ENCODE measurements around the gene LMAN1L. TPM values are rescaled to one million over a fixed set of nuclear protein-coding genes. Genes with fewer than 3 reads are reported as not detected.

The LMAN1L gene
- total and polyA plus RNA-seq, 4 experiments from 2014 or later = 0.23 to 0.39 TPM; not detected in 2

DNA sequence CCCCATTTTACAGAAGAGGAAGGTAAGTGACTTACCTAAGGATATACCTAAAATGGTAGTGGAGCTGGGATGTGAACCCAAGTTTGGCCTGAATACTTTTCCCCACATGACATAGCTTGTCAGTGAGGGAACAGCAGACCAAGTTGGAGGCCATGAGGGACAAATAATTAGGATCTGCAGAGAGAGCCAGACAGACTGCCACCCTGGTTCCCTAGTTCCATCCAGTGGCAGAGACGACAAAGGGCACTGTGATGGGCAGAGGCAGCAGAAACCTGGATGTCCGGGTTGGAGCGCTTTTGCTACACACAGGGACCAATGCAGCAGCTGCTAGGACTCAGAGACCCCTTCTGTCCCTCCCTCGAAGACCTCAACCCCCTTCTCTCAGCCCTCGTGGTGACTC is 15.0 kb downstream of the LMAN1L start:
- intact Hi-C loops (cut with micrococcal nuclease) = loop anchor here (1.0 kb wide), 1 partner anchor 168 kb away; the partner anchor contains the start of gene SCAMP5

GRCh38 chr15:74828835-74829234 is 16.2 kb downstream of the LMAN1L start:
- Mint-ChIP-seq H3K27ac (no peak overlapping the region), H3K4me1 (peaks cover 0 to 9% (median 3%) of the 10 kb centered on the region in 4 donors), H3K36me3 (no peaks in the 10 kb centered on the region), H3K27me3 (peaks cover 7 to 11% of the 10 kb centered on the region in 2 donors), H3K4me3 (no peak overlapping the region), H3K9me3 (peaks cover 0 to 1% (median 0%) of the 10 kb centered on the region in 8 donors)
- ChIA-PET POLR2A (ENCODE audit: partially characterized antibody) (no interaction called here), CTCF (ENCODE audit: partially characterized antibody) (interaction anchor here (0.7 to 1.8 kb wide), 4 partner anchors 29 to 196 kb away, joined by 3 to 8 read pairs (median 4); no protein-coding TSS in a partner anchor)
- Histone ChIP-seq H3K27ac (ENCODE audit: low read depth, low read length) (no peak overlapping the region), H3K4me3 (ENCODE audit: low read length in 2 of 2) (no peak overlapping the region), H3K36me3 (ENCODE audit: insufficient read depth, low read length) (no peaks in the 10 kb centered on the region), H3K4me1 (ENCODE audit: insufficient read depth, low read length) (no peaks in the 10 kb centered on the region), H3K27me3 (ENCODE audit: insufficient read depth, low read length) (peaks cover 11% of the 10 kb centered on the region), H3K9me3 (ENCODE audit: control insufficient read depth in 1 of 2, low read length in 2 of 2) (no peaks in the 10 kb centered on the region)
- DNase-seq = no peak
- intact Hi-C loops (cut with micrococcal nuclease) = no loop called here

More for the DNA sequence above, 15.0 kb downstream of the LMAN1L start:
- Histone ChIP-seq H3K36me3 (ENCODE audit: insufficient read depth, low read length) (no peaks in the 10 kb centered on the region), H3K4me3 (ENCODE audit: low read length in 2 of 2) (no peak overlapping the region), H3K9me3 (ENCODE audit: control insufficient read depth in 1 of 2, low read length in 2 of 2) (no peaks in the 10 kb centered on the region), H3K27ac (ENCODE audit: low read depth, low read length) (no peak overlapping the region), H3K4me1 (ENCODE audit: insufficient read depth, low read length) (no peaks in the 10 kb centered on the region), H3K27me3 (ENCODE audit: insufficient read depth, low read length) (peaks cover 11% of the 10 kb centered on the region)
- Mint-ChIP-seq H3K27me3 (peaks cover 7 to 11% of the 10 kb centered on the region in 2 donors), H3K4me3 (no peak overlapping the region), H3K9me3 (peaks cover 0 to 1% (median 0%) of the 10 kb centered on the region in 8 donors), H3K27ac (no peak overlapping the region), H3K4me1 (peaks cover 0 to 9% (median 3%) of the 10 kb centered on the region in 4 donors), H3K36me3 (no peaks in the 10 kb centered on the region)
- ChIA-PET POLR2A (ENCODE audit: partially characterized antibody) (interaction anchor here (0.5 kb wide), 1 partner anchor 18 kb away, joined by 3 read pairs; no protein-coding TSS in a partner anchor), CTCF (ENCODE audit: partially characterized antibody) (interaction anchor here (0.8 to 2.6 kb wide), 5 partner anchors 9 to 74 kb away, joined by 3 to 8 read pairs (median 5); partner anchors contain the start of gene LMAN1L)
- no peak for DNase-seq

DNA sequence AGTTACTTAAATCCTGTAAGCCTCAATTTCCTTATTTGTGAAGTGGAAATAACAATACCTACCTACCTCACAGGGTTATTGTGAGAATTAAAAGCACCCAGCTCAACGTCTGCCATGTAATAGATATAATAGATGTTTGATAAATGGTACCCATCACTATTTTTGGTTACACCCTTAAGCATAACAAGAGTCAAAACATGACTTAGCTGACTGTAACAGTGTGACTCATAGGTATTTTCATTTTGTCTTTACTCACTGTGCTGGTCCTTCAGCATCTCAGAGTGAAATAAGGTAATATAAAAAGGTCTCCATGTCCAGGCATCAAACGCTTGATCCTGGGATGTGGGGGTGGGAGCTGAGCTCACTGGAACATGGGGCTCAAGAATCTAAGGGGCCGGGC is 16.9 kb downstream of the LMAN1L start:
- Mint-ChIP-seq H3K4me1 (peaks cover 0 to 9% (median 3%) of the 10 kb centered on the region in 4 donors), H3K9me3 (peaks cover 0 to 1% (median 0%) of the 10 kb centered on the region in 8 donors), H3K27ac (no peak overlapping the region), H3K36me3 (no peaks in the 10 kb centered on the region), H3K4me3 (no peak overlapping the region), H3K27me3 (peaks cover 7 to 11% of the 10 kb centered on the region in 2 donors)
- no peak overlapping the region for H3K27ac ChIP-seq (ENCODE audit: low read depth, low read length)
- H3K27me3 ChIP-seq (ENCODE audit: insufficient read depth, low read length) = peaks cover 11% of the 10 kb centered on the region
- POLR2A ChIA-PET (ENCODE audit: partially characterized antibody) = no interaction called here
- CTCF ChIA-PET (ENCODE audit: partially characterized antibody) = interaction anchor here (0.7 to 1.3 kb wide), 3 partner anchors 29 to 197 kb away, joined by 3 to 5 read pairs (median 4); no protein-coding TSS in a partner anchor
- no peaks in the 10 kb centered on the region for H3K4me1 ChIP-seq (ENCODE audit: insufficient read depth, low read length)
- no peak overlapping the region for H3K4me3 ChIP-seq (ENCODE audit: low read length in 2 of 2)
- intact Hi-C loops (cut with micrococcal nuclease) = no loop called here
- no peak for DNase-seq
- no peaks in the 10 kb centered on the region for H3K36me3 ChIP-seq (ENCODE audit: insufficient read depth, low read length)
- no peaks in the 10 kb centered on the region for H3K9me3 ChIP-seq (ENCODE audit: control insufficient read depth in 1 of 2, low read length in 2 of 2)

- Histone ChIP-seq H3K4me1 (ENCODE audit: insufficient read depth, low read length) (no peaks in the 10 kb centered on the region), H3K9me3 (ENCODE audit: control insufficient read depth in 1 of 2, low read length in 2 of 2) (no peaks in the 10 kb centered on the region), H3K36me3 (ENCODE audit: insufficient read depth, low read length) (no peaks in the 10 kb centered on the region), H3K27ac (ENCODE audit: low read depth, low read length) (no peak overlapping the region), H3K4me3 (ENCODE audit: low read length in 2 of 2) (no peak overlapping the region), H3K27me3 (ENCODE audit: insufficient read depth, low read length) (peaks cover 11% of the 10 kb centered on the region)
- Mint-ChIP-seq H3K9me3 (peaks cover 0 to 1% (median 0%) of the 10 kb centered on the region in 8 donors), H3K4me3 (no peak overlapping the region), H3K27ac (no peak overlapping the region), H3K36me3 (no peaks in the 10 kb centered on the region), H3K4me1 (peaks cover under 1 to 5% (median 3%) of the 10 kb centered on the region in 4 donors), H3K27me3 (peaks cover 7 to 9% of the 10 kb centered on the region in 2 donors)
- intact Hi-C loops (cut with micrococcal nuclease) = no loop called here
- ChIA-PET POLR2A (ENCODE audit: partially characterized antibody) (interaction anchor here (1.2 kb wide), 1 partner anchor 77 kb away, joined by 3 read pairs; the partner anchor contains the start of gene FAM219B), CTCF (ENCODE audit: partially characterized antibody) (interaction anchor here (1.0 to 1.7 kb wide), 3 partner anchors 53 to 195 kb away, joined by 3 to 5 read pairs (median 3); no protein-coding TSS in a partner anchor)
- DNase-seq = no peak
Observed at GRCh38 chr15:74829991-74830390, 17.4 kb downstream of the LMAN1L start.

DNA sequence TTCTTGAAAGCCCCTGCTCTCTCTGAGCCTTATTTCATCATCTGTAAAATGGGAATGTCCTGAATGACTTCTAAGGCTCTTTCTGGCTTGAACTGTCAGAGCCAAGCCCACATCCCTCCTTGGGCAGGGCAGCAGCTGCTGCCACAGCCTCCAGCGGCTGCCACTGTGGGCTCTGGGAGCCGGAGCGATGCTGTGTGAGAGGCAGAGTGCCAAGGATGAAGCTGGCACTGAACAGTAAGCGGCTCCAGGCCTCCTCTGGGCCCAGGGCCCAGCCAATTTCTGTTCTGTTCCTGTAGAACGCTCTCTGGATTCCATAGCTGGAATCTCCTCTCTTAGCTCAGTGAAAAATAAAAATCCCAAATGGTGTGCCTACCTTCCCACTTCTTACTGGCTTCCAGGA is 18.2 kb downstream of the LMAN1L start:
- ChIA-PET POLR2A (ENCODE audit: partially characterized antibody) (interaction anchor here (1.2 kb wide), 1 partner anchor 76 kb away, joined by 3 read pairs; the partner anchor contains the start of gene FAM219B), CTCF (ENCODE audit: partially characterized antibody) (interaction anchor here (1.0 to 2.1 kb wide), 3 partner anchors 54 to 71 kb away, joined by 3 to 8 read pairs (median 5); no protein-coding TSS in a partner anchor)
- Mint-ChIP-seq H3K36me3 (peaks cover 0 to 6% of the 10 kb centered on the region in 2 donors), H3K4me1 (peaks cover 0 to 10% (median 5%) of the 10 kb centered on the region in 4 donors), H3K9me3 (peaks cover 0 to 1% (median 0%) of the 10 kb centered on the region in 8 donors), H3K27ac (no peak overlapping the region), H3K27me3 (peaks cover 6 to 7% of the 10 kb centered on the region in 2 donors), H3K4me3 (no peak overlapping the region)
- Histone ChIP-seq H3K4me1 (ENCODE audit: insufficient read depth, low read length) (no peaks in the 10 kb centered on the region), H3K27ac (ENCODE audit: low read depth, low read length) (no peak overlapping the region), H3K36me3 (ENCODE audit: insufficient read depth, low read length) (peaks cover 2% of the 10 kb centered on the region), H3K4me3 (ENCODE audit: low read length in 2 of 2) (no peak overlapping the region), H3K9me3 (ENCODE audit: control insufficient read depth in 1 of 2, low read length in 2 of 2) (no peaks in the 10 kb centered on the region), H3K27me3 (ENCODE audit: insufficient read depth, low read length) (peaks cover 11% of the 10 kb centered on the region)
- DNase-seq = no peak
- intact Hi-C loops (cut with micrococcal nuclease) = no loop called here

DNA sequence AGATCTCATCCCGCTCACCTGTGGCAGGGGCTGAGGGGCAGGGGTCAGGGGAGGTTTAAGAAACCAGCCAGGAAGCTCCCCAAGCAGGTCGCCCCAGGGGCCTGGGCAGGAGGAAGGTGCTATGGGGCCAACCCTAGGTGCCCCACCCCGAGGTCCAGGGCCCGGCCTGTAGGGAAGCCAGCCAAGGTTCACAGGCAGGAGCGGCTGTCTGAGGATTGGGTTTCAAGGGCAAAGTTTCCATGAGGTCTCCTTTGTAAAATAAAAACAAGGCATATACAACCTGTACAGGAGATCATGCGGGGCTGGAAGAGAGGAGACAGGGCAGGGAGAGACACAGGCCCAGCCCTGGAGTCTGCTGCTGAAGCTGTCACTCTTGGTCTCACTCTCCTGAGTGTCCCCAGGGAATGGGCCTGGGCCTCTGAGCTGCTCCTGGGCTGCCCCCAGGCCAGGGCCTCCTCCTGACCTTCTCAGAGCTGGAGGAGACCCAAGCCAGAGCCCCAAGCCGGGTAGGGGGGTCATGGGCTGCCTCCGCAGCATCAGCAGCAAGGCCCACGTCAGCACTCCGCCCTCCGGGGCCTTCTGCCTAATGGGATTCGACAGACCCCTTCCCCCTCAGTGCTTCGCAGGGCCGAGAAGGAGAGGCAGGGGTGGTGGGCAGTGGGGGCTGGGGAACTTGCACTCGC is 19.3 kb downstream of the LMAN1L start:
- Mint-ChIP-seq H3K9me3 (peaks cover 0 to under 1% (median 0%) of the 10 kb centered on the region in 8 donors), H3K27ac (no peak overlapping the region), H3K36me3 (peaks cover 0 to 15% of the 10 kb centered on the region in 2 donors), H3K4me1 (peaks cover 0 to 9% (median 3%) of the 10 kb centered on the region in 4 donors), H3K27me3 (peaks cover 6 to 7% of the 10 kb centered on the region in 2 donors), H3K4me3 (no peak overlapping the region)
- Histone ChIP-seq H3K4me1 (ENCODE audit: insufficient read depth, low read length) (no peaks in the 10 kb centered on the region), H3K9me3 (ENCODE audit: control insufficient read depth in 1 of 2, low read length in 2 of 2) (no peaks in the 10 kb centered on the region), H3K36me3 (ENCODE audit: insufficient read depth, low read length) (peaks cover 6% of the 10 kb centered on the region), H3K27ac (ENCODE audit: low read depth, low read length) (no peak overlapping the region), H3K4me3 (ENCODE audit: low read length in 2 of 2) (no peak overlapping the region), H3K27me3 (ENCODE audit: insufficient read depth, low read length) (peaks cover 6% of the 10 kb centered on the region)
- CTCF ChIA-PET (ENCODE audit: partially characterized antibody) = interaction anchor here (1.0 to 7.4 kb wide), 4 partner anchors 9 to 72 kb away, joined by 3 to 70 read pairs (median 6); no protein-coding TSS in a partner anchor
- intact Hi-C loops (cut with micrococcal nuclease) = no loop called here
- DNase-seq = no peak
- POLR2A ChIA-PET (ENCODE audit: partially characterized antibody) = no interaction called here

GRCh38 chr15:74832826-74833225 is 20.2 kb downstream of the LMAN1L start:
- Histone ChIP-seq H3K27me3 (ENCODE audit: insufficient read depth, low read length) (peaks cover 3% of the 10 kb centered on the region), H3K27ac (ENCODE audit: low read depth, low read length) (no peak overlapping the region), H3K36me3 (ENCODE audit: insufficient read depth, low read length) (peaks cover 6% of the 10 kb centered on the region), H3K4me1 (ENCODE audit: insufficient read depth, low read length) (no peaks in the 10 kb centered on the region), H3K9me3 (ENCODE audit: control insufficient read depth in 1 of 2, low read length in 2 of 2) (no peaks in the 10 kb centered on the region), H3K4me3 (ENCODE audit: low read length in 2 of 2) (no peak overlapping the region)
- no peak overlapping the region for H3K4me3 Mint-ChIP-seq
- peaks cover 0 to 21% of the 10 kb centered on the region in 2 donors for H3K36me3 Mint-ChIP-seq
- ChIA-PET CTCF (ENCODE audit: partially characterized antibody) (interaction anchor here (0.6 to 7.4 kb wide), 6 partner anchors 63 to 131 kb away, joined by 3 to 70 read pairs (median 4); no protein-coding TSS in a partner anchor), POLR2A (ENCODE audit: partially characterized antibody) (interaction anchor here (0.6 to 0.9 kb wide), 2 partner anchors 27 to 82 kb away, joined by 3 to 4 read pairs; no protein-coding TSS in a partner anchor)
- intact Hi-C loops (cut with micrococcal nuclease) = no loop called here
- H3K9me3 Mint-ChIP-seq = no peaks in the 10 kb centered on the region
- peak overlapping the region in 1 of 7 donors; percentile 7 for H3K27ac Mint-ChIP-seq
- peaks cover 0 to 5% (median 3%) of the 10 kb centered on the region in 4 donors for H3K4me1 Mint-ChIP-seq
- H3K27me3 Mint-ChIP-seq = peaks cover 5 to 7% of the 10 kb centered on the region in 2 donors
- no peak for DNase-seq

Data from CD4-positive, alpha-beta memory T cell (primary cell).